Glutamatergic neuron (in vitro differentiated cells): ENCODE data around the gene PMF1. TPM values are rescaled to one million over a fixed set of nuclear protein-coding genes. Genes with fewer than 3 reads are reported as not detected.
A peak's percentile ranks its signal among the peaks of the same experiment; 100 is the strongest.

Source experiments
- DNase-seq: peaks from one replicate; pipeline ENCODE4 v3.0.0; 2022
- H3K27ac Mint-ChIP-seq: one replicate; pipeline ENCODE4 v1.8.0; 2020; ENCODE audit warnings: mild to moderate bottlenecking, mixed read lengths, inconsistent platforms; ENCODE audit not compliant: unreplicated experiment
- H3K27me3 Mint-ChIP-seq: one replicate; pipeline ENCODE4 v1.8.0; 2020; ENCODE audit warnings: mild to moderate bottlenecking, moderate library complexity, mixed read lengths, inconsistent platforms; ENCODE audit not compliant: unreplicated experiment
- H3K36me3 Mint-ChIP-seq: one replicate; pipeline ENCODE4 v1.8.0; 2020; ENCODE audit warnings: mild to moderate bottlenecking, mixed read lengths, inconsistent platforms; ENCODE audit not compliant: unreplicated experiment
- H3K4me1 Mint-ChIP-seq: one replicate; pipeline ENCODE4 v1.8.0; 2020; ENCODE audit warnings: mild to moderate bottlenecking, low read depth, mixed read lengths, inconsistent platforms; ENCODE audit not compliant: unreplicated experiment
- H3K4me3 Mint-ChIP-seq: one replicate; pipeline ENCODE4 v1.8.0; 2020; ENCODE audit warnings: mild to moderate bottlenecking, mixed read lengths, inconsistent platforms; ENCODE audit not compliant: unreplicated experiment
- H3K9me3 Mint-ChIP-seq: one replicate; pipeline ENCODE4 v1.8.0; 2020; ENCODE audit warnings: mild to moderate bottlenecking, moderate library complexity, mixed read lengths, inconsistent platforms; ENCODE audit not compliant: unreplicated experiment
- total RNA-seq: library from RNA; stranded (reverse); fragmentation: NEBNext Ultra II Directional; extraction: Animal tissue kit (Norgen Biotek cat#: 25700); gene quantifications from one replicate; pipeline ENCODE4 v1.2.1, GENCODE V29; 2021; ENCODE audit not compliant: unreplicated experiment
- TF ChIP-seq, protein P1 (sequence below): fragments of 200-600 bp; sonication (generic); IDR thresholded peaks from one replicate; pipeline ENCODE4 v1.5.0; 2021; ENCODE audit not compliant: partially characterized antibody, unreplicated experiment

The PMF1 gene
- total RNA-seq, 1 donor from 2014 or later = 31.6 TPM

DNA sequence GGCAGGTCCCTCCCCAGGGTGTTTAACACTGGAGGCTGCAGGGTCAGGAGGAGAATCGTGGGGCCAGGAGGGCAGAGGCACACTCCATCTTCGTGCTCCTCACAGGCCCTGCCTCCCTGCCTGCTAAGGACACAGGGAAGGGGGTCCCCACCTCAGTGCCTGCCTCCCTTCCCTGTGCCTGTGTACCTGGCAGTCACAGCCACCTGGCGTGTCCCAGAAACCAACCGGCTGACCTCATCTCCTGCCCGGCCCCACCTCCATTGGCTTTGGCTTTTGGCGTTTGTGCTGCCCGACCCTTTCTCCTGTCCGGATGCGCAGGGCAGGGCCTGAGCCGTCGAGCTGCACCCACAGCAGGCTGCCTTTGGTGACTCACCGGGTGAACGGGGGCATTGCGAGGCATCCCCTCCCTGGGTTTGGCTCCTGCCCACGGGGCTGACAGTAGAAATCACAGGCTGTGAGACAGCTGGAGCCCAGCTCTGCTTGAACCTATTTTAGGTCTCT, 28.6 kb downstream of the PMF1 start:
- Mint-ChIP-seq H3K36me3 (no peaks in the 10 kb centered on the region), H3K9me3 (no peaks in the 10 kb centered on the region), H3K4me1 (peaks cover 2% of the 10 kb centered on the region), H3K27ac (no peak overlapping the region), H3K27me3 (peaks cover 20% of the 10 kb centered on the region), H3K4me3 (no peak overlapping the region)
- no peak for DNase-seq
- TF ChIP-seq, protein P1, sequence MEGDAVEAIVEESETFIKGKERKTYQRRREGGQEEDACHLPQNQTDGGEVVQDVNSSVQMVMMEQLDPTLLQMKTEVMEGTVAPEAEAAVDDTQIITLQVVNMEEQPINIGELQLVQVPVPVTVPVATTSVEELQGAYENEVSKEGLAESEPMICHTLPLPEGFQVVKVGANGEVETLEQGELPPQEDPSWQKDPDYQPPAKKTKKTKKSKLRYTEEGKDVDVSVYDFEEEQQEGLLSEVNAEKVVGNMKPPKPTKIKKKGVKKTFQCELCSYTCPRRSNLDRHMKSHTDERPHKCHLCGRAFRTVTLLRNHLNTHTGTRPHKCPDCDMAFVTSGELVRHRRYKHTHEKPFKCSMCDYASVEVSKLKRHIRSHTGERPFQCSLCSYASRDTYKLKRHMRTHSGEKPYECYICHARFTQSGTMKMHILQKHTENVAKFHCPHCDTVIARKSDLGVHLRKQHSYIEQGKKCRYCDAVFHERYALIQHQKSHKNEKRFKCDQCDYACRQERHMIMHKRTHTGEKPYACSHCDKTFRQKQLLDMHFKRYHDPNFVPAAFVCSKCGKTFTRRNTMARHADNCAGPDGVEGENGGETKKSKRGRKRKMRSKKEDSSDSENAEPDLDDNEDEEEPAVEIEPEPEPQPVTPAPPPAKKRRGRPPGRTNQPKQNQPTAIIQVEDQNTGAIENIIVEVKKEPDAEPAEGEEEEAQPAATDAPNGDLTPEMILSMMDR = no peak

DNA sequence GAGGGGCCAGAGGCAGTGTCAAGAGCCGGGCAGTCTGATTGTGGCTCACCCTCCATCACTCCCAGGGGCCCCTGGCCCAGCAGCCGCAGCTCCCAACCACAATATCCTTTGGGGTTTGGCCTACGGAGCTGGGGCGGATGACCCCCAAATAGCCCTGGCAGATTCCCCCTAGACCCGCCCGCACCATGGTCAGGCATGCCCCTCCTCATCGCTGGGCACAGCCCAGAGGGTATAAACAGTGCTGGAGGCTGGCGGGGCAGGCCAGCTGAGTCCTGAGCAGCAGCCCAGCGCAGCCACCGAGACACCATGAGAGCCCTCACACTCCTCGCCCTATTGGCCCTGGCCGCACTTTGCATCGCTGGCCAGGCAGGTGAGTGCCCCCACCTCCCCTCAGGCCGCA, 29.1 kb downstream of the PMF1 start, which contains the start of gene BGLAP:
BGLAP (plus strand) TSS at position 259 of the 400 bp plus-strand sequence; CDS start at position 307, 48 bp downstream.
- H3K4me3 Mint-ChIP-seq = no peak within 1 kb of the TSS

DNA sequence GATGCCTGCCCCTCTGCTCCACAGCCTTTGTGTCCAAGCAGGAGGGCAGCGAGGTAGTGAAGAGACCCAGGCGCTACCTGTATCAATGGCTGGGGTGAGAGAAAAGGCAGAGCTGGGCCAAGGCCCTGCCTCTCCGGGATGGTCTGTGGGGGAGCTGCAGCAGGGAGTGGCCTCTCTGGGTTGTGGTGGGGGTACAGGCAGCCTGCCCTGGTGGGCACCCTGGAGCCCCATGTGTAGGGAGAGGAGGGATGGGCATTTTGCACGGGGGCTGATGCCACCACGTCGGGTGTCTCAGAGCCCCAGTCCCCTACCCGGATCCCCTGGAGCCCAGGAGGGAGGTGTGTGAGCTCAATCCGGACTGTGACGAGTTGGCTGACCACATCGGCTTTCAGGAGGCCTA, 29.9 kb downstream of the PMF1 start:
- H3K27ac Mint-ChIP-seq = no peak overlapping the region

More for the DNA sequence above, 29.1 kb downstream of the PMF1 start, which contains the start of gene BGLAP:
- Mint-ChIP-seq H3K9me3 (no peaks in the 10 kb centered on the region), H3K27me3 (peaks cover 20% of the 10 kb centered on the region), H3K4me1 (peaks cover 2% of the 10 kb centered on the region), H3K36me3 (no peaks in the 10 kb centered on the region), H3K27ac (peak within 1 kb of the TSS; percentile 3)
- DNase-seq = no peak
- TF ChIP-seq, protein P1 = no peak

DNA sequence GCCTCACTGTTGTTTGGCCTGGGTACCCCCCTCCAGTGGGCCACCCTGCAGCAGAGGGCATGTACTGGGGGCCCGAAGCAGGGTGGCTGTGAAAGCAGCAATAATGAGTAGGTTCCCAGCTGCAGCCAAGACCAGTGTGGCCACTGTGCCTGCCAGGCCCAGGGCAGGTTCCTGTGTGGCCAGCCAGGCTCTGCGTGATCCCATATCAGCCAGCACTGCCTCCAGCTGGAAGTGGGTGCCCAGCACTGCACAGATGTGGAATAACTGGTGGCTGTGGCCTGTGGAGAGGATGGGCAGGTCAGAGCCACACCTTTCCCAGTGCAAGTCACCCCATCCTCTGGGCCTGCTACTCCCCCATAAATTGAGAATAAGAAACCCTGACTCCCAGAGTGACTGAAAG, 31.3 kb downstream of the PMF1 start:
- TF ChIP-seq, protein P1 = no peak
- DNase-seq = no peak
- Mint-ChIP-seq H3K27me3 (peaks cover 20% of the 10 kb centered on the region), H3K27ac (no peak overlapping the region), H3K36me3 (no peaks in the 10 kb centered on the region), H3K4me1 (peaks cover 4% of the 10 kb centered on the region), H3K4me3 (no peak overlapping the region), H3K9me3 (no peaks in the 10 kb centered on the region)

More for the DNA sequence above, 29.9 kb downstream of the PMF1 start:
- Mint-ChIP-seq H3K9me3 (no peaks in the 10 kb centered on the region), H3K4me1 (peaks cover 3% of the 10 kb centered on the region), H3K36me3 (no peaks in the 10 kb centered on the region), H3K4me3 (no peak overlapping the region), H3K27me3 (peaks cover 20% of the 10 kb centered on the region)
- no peak for DNase-seq
- TF ChIP-seq, protein P1 = no peak

DNA sequence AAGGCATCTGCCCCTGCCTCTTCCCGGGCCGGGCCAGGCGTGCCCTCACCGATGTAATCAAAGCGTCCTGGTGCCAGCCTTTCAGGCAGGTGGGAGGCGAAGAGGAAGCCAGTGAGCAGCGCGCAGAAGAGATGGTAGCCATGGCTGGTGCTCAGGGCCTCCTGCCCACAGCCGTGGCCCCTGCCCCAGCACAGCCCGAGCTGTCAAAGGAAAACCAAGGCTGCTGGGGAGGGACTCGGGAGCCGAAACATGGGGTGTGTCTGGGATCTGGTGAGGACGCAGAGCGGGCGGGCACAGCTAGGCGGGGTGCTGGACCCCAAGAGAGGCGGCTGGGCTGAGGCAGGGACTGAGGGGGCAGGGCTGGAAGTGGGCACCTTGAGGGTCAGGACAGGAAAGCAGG, 31.9 kb downstream of the PMF1 start:
- H3K4me1 Mint-ChIP-seq = peaks cover 4% of the 10 kb centered on the region
- H3K27ac Mint-ChIP-seq = no peak overlapping the region
- H3K4me3 Mint-ChIP-seq = peak overlapping the region; percentile 3
- TF ChIP-seq, protein P1 = no peak
- DNase-seq = no peak
- H3K27me3 Mint-ChIP-seq = peaks cover 20% of the 10 kb centered on the region
- no peaks in the 10 kb centered on the region for H3K36me3 Mint-ChIP-seq
- H3K9me3 Mint-ChIP-seq = no peaks in the 10 kb centered on the region
